Osteocyte (in vitro differentiated cells): ENCODE results near the gene TTLL12. TPM values are rescaled to one million over a fixed set of nuclear protein-coding genes. Genes with fewer than 3 reads are reported as not detected.

Experiments used
- DNase-seq: peaks from one replicate; pipeline ENCODE4 v3.0.0; 2021; ENCODE audit warnings: mixed read lengths; ENCODE audit not compliant: unreplicated experiment; ENCODE audit errors: extremely low spot score
- H3K27ac Mint-ChIP-seq: one replicate; pipeline ENCODE4 v1.8.0; 2021; ENCODE audit warnings: mild to moderate bottlenecking, mixed read lengths; ENCODE audit not compliant: unreplicated experiment
- H3K27me3 Mint-ChIP-seq: one replicate; pipeline ENCODE4 v1.8.0; 2021; ENCODE audit warnings: mixed read lengths; ENCODE audit not compliant: unreplicated experiment
- H3K36me3 Mint-ChIP-seq: one replicate; pipeline ENCODE4 v1.8.0; 2021; ENCODE audit warnings: mixed read lengths; ENCODE audit not compliant: unreplicated experiment
- H3K4me1 Mint-ChIP-seq: one replicate; pipeline ENCODE4 v1.8.0; 2021; ENCODE audit warnings: mixed read lengths; ENCODE audit not compliant: unreplicated experiment
- H3K4me3 Mint-ChIP-seq: one replicate; pipeline ENCODE4 v1.8.0; 2021; ENCODE audit warnings: mild to moderate bottlenecking, moderate library complexity, mixed read lengths; ENCODE audit not compliant: unreplicated experiment
- H3K9me3 Mint-ChIP-seq: one replicate; pipeline ENCODE4 v1.8.0; 2021; ENCODE audit warnings: mixed read lengths; ENCODE audit not compliant: unreplicated experiment
- CTCF ChIP-seq: fragments of 200-600 bp; sonication (generic); IDR thresholded peaks from 2 replicates; pipeline ENCODE4 v1.5.0; 2021; ENCODE audit warnings: antibody characterized with exemption, mild to moderate bottlenecking, moderate library complexity
- total RNA-seq: library from RNA; stranded (reverse); gene quantifications from 2 replicates; pipeline ENCODE4 v1.2.1, GENCODE V29; 2021

Gene TTLL12
- total RNA-seq, 1 donor from 2014 or later = 35.6 TPM

- Mint-ChIP-seq H3K9me3 (no peaks in the 10 kb centered on the region), H3K27me3 (no peaks in the 10 kb centered on the region), H3K27ac (peak overlapping the region; percentile 84), H3K4me1 (peaks cover 25% of the 10 kb centered on the region), H3K4me3 (peak overlapping the region; percentile 71), H3K36me3 (no peaks in the 10 kb centered on the region)
- peak; percentile 91 for DNase-seq
- TF ChIP-seq CTCF = no peak
Observed at GRCh38 chr22:43152357-43153071, 34.4 kb downstream of the TTLL12 start.

- Mint-ChIP-seq H3K27me3 (no peaks in the 10 kb centered on the region), H3K4me1 (peaks cover 25% of the 10 kb centered on the region), H3K9me3 (no peaks in the 10 kb centered on the region), H3K36me3 (no peaks in the 10 kb centered on the region), H3K4me3 (peak overlapping the region; percentile 71), H3K27ac (peak overlapping the region; percentile 84)
- no peak for DNase-seq
- no peak for TF ChIP-seq CTCF
Observed at GRCh38 chr22:43152003-43152356, 35.0 kb downstream of the TTLL12 start.

GRCh38 chr22:43151251-43152002, 35.5 kb downstream of the TTLL12 start, which contains the start of gene TSPO:
TSPO (plus strand) TSS chr22:43151559; CDS start chr22:43159239, 7,680 bp downstream.
- DNase-seq = no peak
- TF ChIP-seq CTCF = no peak
- Mint-ChIP-seq H3K27ac (peak within 1 kb of the TSS; percentile 84), H3K36me3 (no peaks in the 10 kb centered on the region), H3K27me3 (no peaks in the 10 kb centered on the region), H3K4me3 (peak within 1 kb of the TSS; percentile 71), H3K4me1 (peaks cover 25% of the 10 kb centered on the region), H3K9me3 (no peaks in the 10 kb centered on the region)

- DNase-seq = no peak
- no peaks in the 10 kb centered on the region for H3K36me3 Mint-ChIP-seq
- H3K4me1 Mint-ChIP-seq = peaks cover 25% of the 10 kb centered on the region
- no peaks in the 10 kb centered on the region for H3K27me3 Mint-ChIP-seq
- TF ChIP-seq CTCF = no peak
- peak overlapping the region; percentile 71 for H3K27ac Mint-ChIP-seq
- H3K4me3 Mint-ChIP-seq = peak overlapping the region; percentile 64
- H3K9me3 Mint-ChIP-seq = no peaks in the 10 kb centered on the region
Observed at GRCh38 chr22:43150731-43151206, 36.2 kb downstream of the TTLL12 start.

GRCh38 chr22:43148581-43148980, 38.4 kb downstream of the TTLL12 start:
- H3K36me3 Mint-ChIP-seq = no peaks in the 10 kb centered on the region
- H3K27me3 Mint-ChIP-seq = no peaks in the 10 kb centered on the region
- no peak overlapping the region for H3K27ac Mint-ChIP-seq
- no peak overlapping the region for H3K4me3 Mint-ChIP-seq
- H3K9me3 Mint-ChIP-seq = no peaks in the 10 kb centered on the region
- peaks cover 28% of the 10 kb centered on the region for H3K4me1 Mint-ChIP-seq
- TF ChIP-seq CTCF = no peak
- DNase-seq = no peak
